Activated CD8-positive, alpha-beta memory T cell treated with anti-CD3 and anti-CD28 coated beads, Interleukin-2, amount 50 U/mL, for 1 hour (primary cell): ENCODE results near the gene GNPDA2.
"Not testable (repeated sequence)": the region's sequence is repeated elsewhere in the genome, so short reads cannot be mapped to it uniquely, and the experiment has no call there.

Experiments used
- DNase-seq: peaks from one replicate; pipeline ENCODE4 v3.0.0-alpha.2; 2020; ENCODE audit errors: extremely low read depth

GNPDA2 gene

DNA sequence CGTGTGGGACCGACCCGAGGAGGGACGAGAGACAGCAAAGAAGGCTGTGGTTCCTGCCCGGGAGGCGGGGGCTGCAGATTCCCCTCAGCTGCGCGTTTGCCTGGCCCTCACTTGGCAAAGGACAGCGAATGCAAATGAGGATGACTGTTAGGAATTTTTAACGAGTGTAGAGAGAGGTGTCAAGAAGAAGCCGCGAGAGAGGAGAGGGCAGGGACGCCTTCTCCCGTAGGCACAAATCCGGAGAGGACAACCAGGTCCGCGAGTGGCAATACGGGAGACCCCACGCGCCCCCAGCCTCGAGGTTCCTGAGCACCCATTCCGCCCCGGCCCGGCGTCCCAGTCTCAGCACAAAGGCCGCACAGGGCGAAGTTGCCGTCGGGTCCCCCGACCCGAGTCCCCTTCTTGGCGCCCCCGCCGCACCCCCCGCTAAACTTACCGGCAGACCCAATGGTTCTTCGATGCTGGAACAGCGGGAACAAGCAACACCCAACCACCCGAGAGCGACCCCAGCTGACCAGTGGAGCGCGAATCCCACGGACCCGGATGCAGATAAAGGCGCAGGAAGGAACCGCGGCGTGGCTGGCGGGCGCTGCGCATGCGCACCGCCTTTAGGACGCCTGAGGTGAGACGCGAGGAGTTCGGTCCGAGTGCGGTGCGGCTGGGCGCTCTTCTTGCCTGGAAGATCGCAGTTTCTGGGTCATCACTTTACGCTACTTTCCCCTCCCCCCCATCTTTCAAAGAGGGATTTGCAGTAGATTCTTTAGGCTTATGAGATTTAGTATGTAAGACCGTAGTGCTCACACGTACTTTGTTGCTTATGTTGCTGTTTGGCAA, at the start of gene GNPDA2:
Gene GNPDA2, minus strand, starts transcription at position 519 of the 834 bp plus-strand sequence. CDS start 4,349 bp downstream, outside the sequence.
- DNase-seq, result peak; percentile 30

- no peak for DNase-seq
Observed at GRCh38 chr4:44772340-44772739, 46.0 kb upstream of the GNPDA2 start.

DNA sequence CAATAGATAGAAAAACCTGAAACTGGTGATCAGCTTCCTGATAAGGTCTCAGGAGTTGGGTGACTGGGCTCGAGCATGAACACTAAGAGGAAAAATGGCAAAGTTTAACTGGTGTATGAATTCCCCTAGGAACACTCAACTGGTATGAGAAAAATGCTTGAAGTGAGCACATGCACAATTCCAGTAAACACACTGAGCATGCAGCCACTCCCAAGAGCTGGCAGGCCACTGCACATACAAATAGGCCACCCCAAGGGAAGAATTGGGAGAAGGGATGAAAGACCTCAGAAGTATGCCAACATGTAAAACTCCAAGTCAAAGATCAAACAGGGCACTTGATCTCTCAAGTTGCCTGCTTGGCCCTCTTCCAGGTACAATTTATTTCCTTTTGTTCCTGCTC, 45.4 kb upstream of the GNPDA2 start:
- no peak for DNase-seq

GRCh38 chr4:44766453-44766852, 40.1 kb upstream of the GNPDA2 start:
- no peak for DNase-seq

- DNase-seq, result no peak
Observed at GRCh38 chr4:44765116-44765515, 38.8 kb upstream of the GNPDA2 start.

GRCh38 chr4:44761306-44761705, 35.0 kb upstream of the GNPDA2 start:
- no peak for DNase-seq

GRCh38 chr4:44760142-44760898, 34.0 kb upstream of the GNPDA2 start:
- no peak for DNase-seq

DNA sequence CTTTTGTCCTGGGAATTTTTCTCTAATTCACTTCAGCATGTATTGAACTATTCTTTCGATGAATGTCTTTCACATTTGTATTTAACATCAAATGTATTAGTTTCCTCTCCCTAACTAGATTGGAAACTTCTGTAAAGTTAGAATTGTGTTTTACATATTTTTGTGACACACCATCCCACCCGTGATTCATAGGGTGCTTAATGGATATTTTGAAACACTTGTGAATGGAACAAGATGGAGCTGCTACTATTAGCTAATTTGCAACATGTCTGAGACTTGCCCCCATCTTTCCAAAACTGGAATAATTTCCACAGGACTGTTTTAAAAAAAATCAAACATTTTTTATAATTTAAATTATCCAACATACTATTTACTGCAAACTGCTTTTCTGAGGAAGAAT, 30.2 kb upstream of the GNPDA2 start:
- no peak for DNase-seq

- DNase-seq, result no peak
Observed at GRCh38 chr4:44740201-44740600, 13.8 kb upstream of the GNPDA2 start.

GRCh38 chr4:44738615-44739014, 12.3 kb upstream of the GNPDA2 start:
- DNase-seq, result no peak

- DNase-seq, result no peak
Observed at GRCh38 chr4:44736900-44737299, 10.5 kb upstream of the GNPDA2 start.

GRCh38 chr4:44728694-44729093, 2.3 kb upstream of the GNPDA2 start:
- not testable (repeated sequence) for DNase-seq

- DNase-seq, result no peak
Observed at GRCh38 chr4:44727471-44727870, 1.1 kb upstream of the GNPDA2 start.

DNA sequence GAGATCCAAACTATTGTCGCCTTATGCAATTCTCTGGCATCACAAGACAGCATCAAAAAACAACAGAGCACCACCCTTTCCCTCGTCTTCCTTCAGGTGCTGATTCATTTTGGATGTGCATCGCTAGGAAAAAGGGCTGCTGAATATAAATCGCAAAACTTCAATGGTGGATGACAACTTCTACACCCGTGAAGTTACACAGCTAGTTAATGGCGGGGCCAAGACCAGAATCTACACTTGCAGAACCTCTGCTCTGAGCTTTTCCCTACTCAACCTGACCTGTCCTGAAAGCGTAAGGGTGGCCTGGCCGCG, 674 bp downstream of the GNPDA2 start:
- DNase-seq, result no peak

DNA sequence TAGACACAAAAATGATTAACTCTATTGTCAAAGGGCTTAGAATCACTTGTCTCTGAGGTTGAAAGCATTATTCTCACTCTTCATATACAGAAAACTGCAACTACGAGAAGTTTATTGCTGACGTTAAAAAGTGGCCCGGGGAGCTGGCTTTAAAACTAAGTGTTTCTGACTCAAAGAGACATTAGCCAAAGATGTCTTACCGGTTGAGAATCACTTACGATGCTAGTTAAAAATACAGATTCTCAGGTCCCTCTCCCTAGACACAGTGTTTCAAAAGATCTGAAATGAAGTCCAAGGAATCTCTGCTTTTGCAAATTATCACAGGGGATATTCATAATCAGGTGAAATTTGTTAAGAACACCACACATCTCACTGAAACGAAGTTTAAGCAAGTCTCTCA, 1.2 kb downstream of the GNPDA2 start:
- DNase-seq, result no peak

DNA sequence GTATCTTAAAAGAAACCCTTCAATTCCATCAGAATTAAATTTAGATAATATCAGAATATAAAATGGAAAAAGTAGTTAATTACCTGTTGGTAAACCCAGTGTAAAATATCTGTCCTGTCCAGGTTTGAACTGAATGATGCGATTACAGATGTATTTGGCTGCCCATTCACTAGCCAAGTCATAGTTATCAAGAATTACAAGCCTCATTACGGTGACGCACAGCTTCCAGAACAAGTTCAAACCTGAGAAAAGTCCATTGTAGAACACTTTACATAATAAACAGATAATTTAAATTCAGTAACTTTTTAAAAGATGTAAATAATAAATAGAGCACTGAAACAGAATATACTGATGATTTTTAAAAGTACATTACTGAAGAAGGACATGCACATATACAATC, 4.4 kb downstream of the GNPDA2 start:
- no peak for DNase-seq

DNA sequence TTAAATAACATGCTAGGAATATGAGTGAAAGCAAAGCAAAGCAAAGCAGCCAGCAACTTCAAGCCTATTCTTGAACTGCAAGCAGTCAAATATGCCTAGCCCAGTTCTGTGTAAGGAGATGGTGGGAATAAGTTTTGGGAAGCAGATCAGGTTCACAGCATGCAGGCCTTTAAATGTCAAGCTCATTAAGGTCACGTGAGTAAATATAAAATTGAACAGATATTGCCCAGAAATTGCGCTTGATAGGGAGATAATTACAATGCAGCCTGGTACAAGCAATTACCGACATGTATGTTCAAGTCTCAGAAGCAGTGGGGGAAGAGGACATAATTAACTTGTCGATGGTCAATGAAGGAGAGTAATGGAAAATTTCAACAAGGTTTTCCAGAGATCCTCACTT, 6.0 kb downstream of the GNPDA2 start:
- no peak for DNase-seq

DNA sequence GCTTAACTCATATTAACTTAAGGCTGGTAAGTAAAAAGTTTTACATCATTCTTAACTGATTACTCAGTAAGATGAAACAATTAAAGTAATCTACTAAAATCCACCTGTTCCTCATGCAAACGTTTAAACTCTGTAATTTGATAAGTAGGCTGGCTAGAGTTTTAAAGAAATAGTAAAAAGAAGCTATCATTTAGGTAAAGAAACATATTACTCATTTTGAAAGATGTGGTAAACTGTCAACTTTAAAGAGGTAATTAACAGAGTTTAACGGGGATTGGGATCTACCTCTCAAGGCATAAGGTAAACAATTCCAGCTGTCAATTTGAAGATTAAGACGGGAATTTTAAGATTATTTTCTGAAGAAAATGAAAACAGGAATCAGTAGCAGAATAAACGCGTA, 9.8 kb downstream of the GNPDA2 start:
- no peak for DNase-seq

- DNase-seq, result no peak
Observed at GRCh38 chr4:44713125-44713524, 13.2 kb downstream of the GNPDA2 start.

DNA sequence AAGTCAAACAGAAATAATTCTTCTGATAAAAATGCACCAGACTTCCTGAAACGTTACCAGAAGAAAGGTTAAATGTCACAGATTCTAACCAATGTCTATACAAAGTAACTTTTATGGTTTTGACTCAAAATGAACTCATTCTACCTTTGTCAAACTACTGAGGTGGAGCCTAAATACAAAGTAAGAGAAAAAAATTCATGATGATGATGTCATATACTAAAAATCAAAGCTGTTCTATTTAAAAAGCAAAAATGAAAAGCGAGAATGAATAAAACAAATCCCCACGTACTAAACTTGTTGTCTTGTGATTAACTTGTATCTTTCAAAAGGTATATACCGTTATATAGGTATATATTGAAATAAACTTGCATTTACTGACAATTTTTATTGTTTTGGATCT, 21.7 kb downstream of the GNPDA2 start:
- DNase-seq, result no peak

DNA sequence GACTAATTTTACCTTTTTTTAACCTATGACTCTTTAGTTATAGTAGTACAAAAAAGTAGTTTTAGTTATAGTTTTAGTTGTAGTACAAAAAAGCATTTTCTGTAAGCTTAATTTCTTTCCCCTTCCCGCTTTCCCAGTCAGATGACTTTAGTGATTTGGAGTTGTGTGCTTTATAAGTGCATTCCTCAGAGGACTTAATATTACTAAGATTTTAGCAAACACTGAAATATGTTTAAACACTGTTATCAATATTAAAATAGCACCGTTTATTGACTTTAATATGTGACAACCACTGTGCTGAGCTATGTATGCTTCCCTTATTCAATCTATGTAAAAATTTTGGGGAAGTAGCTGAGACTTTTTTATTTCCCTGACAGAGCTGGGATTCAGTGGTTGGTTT, 25.3 kb downstream of the GNPDA2 start:
- no peak for DNase-seq

DNA sequence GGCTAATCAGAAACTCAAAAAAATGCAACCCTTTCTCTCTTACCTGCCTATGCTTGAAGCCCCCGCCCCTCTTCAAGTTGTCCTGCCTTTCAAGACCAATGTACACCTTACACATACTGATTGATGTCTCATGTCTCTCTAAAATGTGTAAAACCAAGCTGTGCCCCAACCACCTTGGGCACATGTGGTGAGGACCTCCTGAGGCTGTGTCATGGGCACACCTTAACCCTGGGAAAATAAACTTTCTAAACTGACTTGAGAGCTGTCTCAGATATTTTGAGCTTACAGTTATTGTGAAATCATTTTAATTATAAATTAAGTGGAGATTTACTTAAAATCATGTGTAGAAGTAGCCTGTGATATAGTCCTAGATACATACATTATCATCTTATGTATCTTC, 25.9 kb downstream of the GNPDA2 start:
- DNase-seq, result no peak

DNA sequence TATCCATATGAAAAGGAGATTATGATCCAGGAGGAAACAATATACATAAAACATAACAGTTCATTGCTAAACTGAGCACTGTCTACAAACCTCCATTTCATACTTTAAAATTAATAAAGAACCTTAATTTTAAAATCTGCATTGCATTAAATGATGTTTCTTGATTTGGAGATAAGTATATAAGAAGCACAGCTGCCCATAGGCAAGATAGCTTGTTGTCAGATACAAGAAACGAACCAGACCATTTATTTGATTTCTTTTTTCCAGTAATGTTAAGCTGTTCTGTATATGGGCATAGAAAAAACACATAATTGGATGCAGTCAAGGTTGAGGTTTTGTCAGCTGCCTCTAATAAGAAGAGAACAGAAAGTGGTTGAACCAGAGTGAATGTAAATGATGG, 41.7 kb downstream of the GNPDA2 start:
- no peak for DNase-seq
